ENCODE measurements around the gene TMEM86B. TPM values are rescaled to one million over a fixed set of nuclear protein-coding genes. Genes with fewer than 3 reads are reported as not detected.

Gene TMEM86B
- 13.3 TPM for total RNA-seq
- polyA plus RNA-seq, result under 1 TPM in 3 of 4 donors, not detected in 1; 0.25 to 0.83 (median 0.49) TPM

DNA sequence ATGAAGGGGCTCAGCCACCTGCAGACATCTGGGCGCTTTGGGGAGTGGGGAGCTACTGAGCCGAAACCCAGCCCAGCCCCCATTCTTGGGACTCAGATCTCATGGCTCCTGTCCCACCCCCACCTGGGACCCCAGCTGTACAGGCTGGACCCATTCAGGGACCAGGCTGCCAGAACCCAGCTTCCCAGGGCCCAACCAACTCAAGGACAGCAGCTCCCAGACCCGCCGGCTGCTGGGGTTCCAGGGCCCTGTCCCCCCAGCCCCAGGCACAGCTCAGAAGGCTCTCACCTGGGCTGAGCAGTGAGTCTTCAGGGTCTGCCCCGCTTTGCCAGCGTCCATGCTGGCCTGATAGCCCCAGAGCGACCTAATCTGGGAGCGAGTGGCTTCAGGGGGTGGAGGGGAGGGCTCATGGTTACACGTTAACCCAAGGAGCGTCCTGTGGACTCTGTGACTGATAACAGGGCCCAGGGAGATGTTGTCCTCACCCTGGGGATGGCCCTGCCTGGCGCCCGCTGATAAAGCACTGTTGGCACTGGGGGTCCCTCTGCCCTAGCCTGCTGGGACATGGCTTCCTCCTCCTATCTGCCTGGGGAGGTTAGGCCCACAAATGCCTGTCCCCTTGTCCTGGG, at the start of gene TMEM86B:
Gene TMEM86B (minus strand): TSS at position 361 of the 629 bp plus-strand sequence. CDS start 22 bp downstream, at position 339.
- Histone ChIP-seq H3K4me1 (ENCODE audit: control insufficient read depth, insufficient read depth, low read length, poor library complexity, severe bottlenecking) (no peaks in the 10 kb centered on the region), H3K27me3 (ENCODE audit: control insufficient read depth, insufficient read depth, low read length) (no peaks in the 10 kb centered on the region), H3K4me3 (ENCODE audit: low read depth, low read length) (no peak within 1 kb of the TSS), H3K9me3 (ENCODE audit: control insufficient read depth in 2 of 2, low read length in 2 of 2) (no peaks in the 10 kb centered on the region), H3K36me3 (ENCODE audit: control insufficient read depth, insufficient read depth, low read length) (peaks cover 53% of the 10 kb centered on the region), H3K27ac (ENCODE audit: insufficient read depth, low read length, poor library complexity, severe bottlenecking) (no peak within 1 kb of the TSS)
- ATAC-seq (ENCODE audit: low read depth in 2 of 2), result no peak
- H3K36me3 Mint-ChIP-seq, result peaks cover 21% of the 10 kb centered on the region
- no peak for DNase-seq
- no peaks in the 10 kb centered on the region for H3K27me3 Mint-ChIP-seq
- H3K9me3 Mint-ChIP-seq, result no peaks in the 10 kb centered on the region
- peaks cover 0 to 5% (median 0%) of the 10 kb centered on the region in 4 donors for H3K4me1 Mint-ChIP-seq
- no peak within 1 kb of the TSS for H3K27ac Mint-ChIP-seq
- no peak within 1 kb of the TSS for H3K4me3 Mint-ChIP-seq

GRCh38 chr19:55277494-55277893, 48.9 kb upstream of the TMEM86B start:
- peaks cover 5% of the 10 kb centered on the region for H3K27me3 Mint-ChIP-seq
- H3K9me3 Mint-ChIP-seq, result no peaks in the 10 kb centered on the region
- DNase-seq (no peak), ATAC-seq (ENCODE audit: low read depth in 2 of 2) (no peak)
- Histone ChIP-seq H3K4me1 (ENCODE audit: control insufficient read depth, insufficient read depth, low read length, poor library complexity, severe bottlenecking) (peaks cover 33% of the 10 kb centered on the region), H3K36me3 (ENCODE audit: control insufficient read depth, insufficient read depth, low read length) (peaks cover 25% of the 10 kb centered on the region), H3K4me3 (ENCODE audit: low read depth, low read length) (no peak overlapping the region), H3K27ac (ENCODE audit: insufficient read depth, low read length, poor library complexity, severe bottlenecking) (no peak overlapping the region), H3K9me3 (ENCODE audit: control insufficient read depth in 2 of 2, low read length in 2 of 2) (no peaks in the 10 kb centered on the region), H3K27me3 (ENCODE audit: control insufficient read depth, insufficient read depth, low read length) (no peaks in the 10 kb centered on the region)
- H3K4me3 Mint-ChIP-seq, result peak overlapping the region in 3 of 4 donors; percentile 52 to 69 (median 55)
- peaks cover 6 to 42% (median 23%) of the 10 kb centered on the region in 4 donors for H3K4me1 Mint-ChIP-seq
- peak overlapping the region in 1 of 3 donors; percentile 76 for H3K27ac Mint-ChIP-seq
- H3K36me3 Mint-ChIP-seq, result peaks cover 31% of the 10 kb centered on the region

GRCh38 chr19:55276720-55277430, 48.3 kb upstream of the TMEM86B start:
- peaks cover 25% of the 10 kb centered on the region for H3K36me3 ChIP-seq (ENCODE audit: control insufficient read depth, insufficient read depth, low read length)
- Mint-ChIP-seq H3K4me1 (peaks cover 6 to 40% (median 23%) of the 10 kb centered on the region in 4 donors), H3K36me3 (peaks cover 37% of the 10 kb centered on the region), H3K9me3 (no peaks in the 10 kb centered on the region), H3K4me3 (peak overlapping the region; percentile 42 to 82 (median 58)), H3K27me3 (peaks cover 4% of the 10 kb centered on the region), H3K27ac (peak overlapping the region in 2 of 3 donors; percentile 76 to 82)
- H3K4me1 ChIP-seq (ENCODE audit: control insufficient read depth, insufficient read depth, low read length, poor library complexity, severe bottlenecking), result peaks cover 33% of the 10 kb centered on the region
- H3K27ac ChIP-seq (ENCODE audit: insufficient read depth, low read length, poor library complexity, severe bottlenecking), result peak overlapping the region; percentile 41
- H3K4me3 ChIP-seq (ENCODE audit: low read depth, low read length), result no peak overlapping the region
- no peaks in the 10 kb centered on the region for H3K9me3 ChIP-seq (ENCODE audit: control insufficient read depth in 2 of 2, low read length in 2 of 2)
- ATAC-seq (ENCODE audit: low read depth in 2 of 2) (no peak), DNase-seq (peak in 1 of 3 donors; percentile 20)
- H3K27me3 ChIP-seq (ENCODE audit: control insufficient read depth, insufficient read depth, low read length), result no peaks in the 10 kb centered on the region

DNA sequence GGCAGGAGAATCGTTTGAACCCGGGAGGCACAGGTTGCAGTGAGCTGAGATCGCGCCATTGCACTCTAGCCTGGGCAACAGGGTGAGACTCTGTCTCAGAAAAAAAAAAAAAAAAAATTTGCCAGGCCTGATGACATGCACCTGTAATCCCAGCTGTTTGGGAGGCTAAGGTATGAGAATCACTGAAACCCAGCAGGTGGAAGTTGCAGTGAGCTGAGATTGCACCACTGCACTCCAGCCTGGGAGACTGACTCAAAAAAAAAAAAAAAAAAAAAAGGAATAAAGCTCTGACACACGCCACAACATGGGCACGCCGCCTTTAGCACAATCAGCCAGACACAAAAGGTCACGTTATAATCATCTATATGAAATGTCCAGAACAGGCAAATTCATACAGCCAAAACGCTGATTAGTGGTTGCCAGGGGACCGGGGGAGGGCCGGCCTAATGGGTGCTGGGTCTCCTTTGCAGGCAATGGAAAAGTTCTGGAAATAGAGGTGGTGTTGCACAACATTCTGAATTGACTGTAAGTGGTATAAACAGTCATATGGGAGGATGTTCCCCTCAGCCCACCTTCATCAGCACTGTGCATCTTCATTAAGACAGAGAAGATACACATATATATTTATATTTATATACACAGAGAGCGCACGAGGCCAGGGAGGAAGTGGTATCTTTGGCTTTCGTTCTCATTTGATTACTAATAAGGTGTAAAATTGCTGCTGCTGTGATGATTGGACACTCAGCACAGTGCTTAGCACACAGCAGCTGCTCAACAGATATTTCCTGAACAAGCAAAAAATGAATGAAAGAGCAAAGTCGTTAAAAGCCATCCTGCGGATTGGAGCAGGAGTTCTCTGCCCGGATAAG, 47.5 kb upstream of the TMEM86B start:
- H3K27ac ChIP-seq (ENCODE audit: insufficient read depth, low read length, poor library complexity, severe bottlenecking), result peak overlapping the region; percentile 41
- Mint-ChIP-seq H3K27me3 (no peaks in the 10 kb centered on the region), H3K9me3 (no peaks in the 10 kb centered on the region), H3K4me1 (peaks cover under 1 to 37% (median 23%) of the 10 kb centered on the region in 4 donors), H3K4me3 (peak overlapping the region in 3 of 4 donors; percentile 55 to 82 (median 62)), H3K27ac (peak overlapping the region; percentile 69 to 88 (median 76)), H3K36me3 (peaks cover 41% of the 10 kb centered on the region)
- H3K4me3 ChIP-seq (ENCODE audit: low read depth, low read length), result no peak overlapping the region
- ATAC-seq (ENCODE audit: low read depth in 2 of 2), result no peak
- DNase-seq, result peak in 2 of 3 donors; percentile 37 to 50
- H3K27me3 ChIP-seq (ENCODE audit: control insufficient read depth, insufficient read depth, low read length), result no peaks in the 10 kb centered on the region
- no peaks in the 10 kb centered on the region for H3K9me3 ChIP-seq (ENCODE audit: control insufficient read depth in 2 of 2, low read length in 2 of 2)
- H3K36me3 ChIP-seq (ENCODE audit: control insufficient read depth, insufficient read depth, low read length), result peaks cover 25% of the 10 kb centered on the region
- H3K4me1 ChIP-seq (ENCODE audit: control insufficient read depth, insufficient read depth, low read length, poor library complexity, severe bottlenecking), result peaks cover 33% of the 10 kb centered on the region

GRCh38 chr19:55273978-55274707, 45.6 kb upstream of the TMEM86B start:
- peaks cover 51% of the 10 kb centered on the region for H3K36me3 Mint-ChIP-seq
- Histone ChIP-seq H3K4me1 (ENCODE audit: control insufficient read depth, insufficient read depth, low read length, poor library complexity, severe bottlenecking) (peaks cover 14% of the 10 kb centered on the region), H3K9me3 (ENCODE audit: control insufficient read depth in 2 of 2, low read length in 2 of 2) (no peaks in the 10 kb centered on the region), H3K27ac (ENCODE audit: insufficient read depth, low read length, poor library complexity, severe bottlenecking) (no peak overlapping the region), H3K27me3 (ENCODE audit: control insufficient read depth, insufficient read depth, low read length) (no peaks in the 10 kb centered on the region), H3K4me3 (ENCODE audit: low read depth, low read length) (no peak overlapping the region), H3K36me3 (ENCODE audit: control insufficient read depth, insufficient read depth, low read length) (peaks cover 29% of the 10 kb centered on the region)
- H3K4me3 Mint-ChIP-seq, result no peak overlapping the region
- H3K9me3 Mint-ChIP-seq, result no peaks in the 10 kb centered on the region
- H3K27me3 Mint-ChIP-seq, result no peaks in the 10 kb centered on the region
- ATAC-seq (ENCODE audit: low read depth in 2 of 2), result no peak
- no peak overlapping the region for H3K27ac Mint-ChIP-seq
- DNase-seq, result no peak
- peaks cover 0 to 20% (median 12%) of the 10 kb centered on the region in 4 donors for H3K4me1 Mint-ChIP-seq

GRCh38 chr19:55272142-55272541, 43.6 kb upstream of the TMEM86B start:
- Histone ChIP-seq H3K36me3 (ENCODE audit: control insufficient read depth, insufficient read depth, low read length) (peaks cover 26% of the 10 kb centered on the region), H3K27me3 (ENCODE audit: control insufficient read depth, insufficient read depth, low read length) (no peaks in the 10 kb centered on the region), H3K27ac (ENCODE audit: insufficient read depth, low read length, poor library complexity, severe bottlenecking) (no peak overlapping the region), H3K9me3 (ENCODE audit: control insufficient read depth in 2 of 2, low read length in 2 of 2) (no peaks in the 10 kb centered on the region), H3K4me3 (ENCODE audit: low read depth, low read length) (no peak overlapping the region), H3K4me1 (ENCODE audit: control insufficient read depth, insufficient read depth, low read length, poor library complexity, severe bottlenecking) (peaks cover 8% of the 10 kb centered on the region)
- Mint-ChIP-seq H3K4me3 (peak overlapping the region in 1 of 4 donors; percentile 65), H3K27me3 (no peaks in the 10 kb centered on the region), H3K27ac (no peak overlapping the region), H3K4me1 (peaks cover 0 to 15% (median 10%) of the 10 kb centered on the region in 4 donors), H3K36me3 (peaks cover 50% of the 10 kb centered on the region), H3K9me3 (no peaks in the 10 kb centered on the region)
- DNase-seq (no peak), ATAC-seq (ENCODE audit: low read depth in 2 of 2) (no peak)

Measured in CD4-positive, CD25-positive, alpha-beta regulatory T cell (primary cell).